Esophagus squamous epithelium (tissue), 4 donors: ENCODE data around the gene RNF13.

Source experiments
- POLR2A ChIP-seq, 4 donors: fragments of 450-650 bp; IDR thresholded peaks; one replicate each; pipeline ENCODE4 v1.6.1; 2017; ENCODE audit warnings: antibody characterized with exemption in 4 of 4, mild to moderate bottlenecking in 4 of 4, moderate library complexity in 3 of 4
- TF ChIP-seq, protein P1 (sequence below), 6 experiments: fragments of 450-650 bp in 4 of 6; fragments of 200-600 bp in 2 of 6; sonication (generic) in 2 of 6; IDR thresholded peaks; one replicate each; pipeline ENCODE4 v1.5.1; 2016 to 2019; ENCODE audit warnings: antibody characterized with exemption in 6 of 6, mild to moderate bottlenecking in 4 of 6, moderate library complexity in 4 of 6

DNA sequence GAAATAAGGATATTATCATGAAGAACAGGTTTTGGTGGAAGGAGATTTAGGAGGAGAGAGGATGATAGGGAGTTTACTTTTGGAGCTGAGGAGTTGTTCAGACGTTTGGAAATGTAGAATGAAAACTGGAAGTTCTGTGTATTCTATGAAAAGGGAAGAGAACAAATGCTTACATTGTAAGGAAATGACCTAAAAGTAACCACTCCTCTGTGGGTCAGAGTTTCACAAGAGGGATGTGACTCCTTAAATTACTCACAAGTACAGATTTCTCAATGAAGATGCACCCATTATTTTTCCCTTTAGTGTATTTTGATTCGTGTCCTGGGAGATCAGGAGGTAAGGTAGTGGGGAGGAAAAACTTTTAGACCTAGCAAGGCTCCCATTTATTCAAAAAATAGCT, 4.0 kb downstream of the RNF13 start:
- TF ChIP-seq POLR2A (IDR thresholded peaks at IDR 0.05), result peak in 1 of 4 donors; percentile 11
- TF ChIP-seq, protein P1, sequence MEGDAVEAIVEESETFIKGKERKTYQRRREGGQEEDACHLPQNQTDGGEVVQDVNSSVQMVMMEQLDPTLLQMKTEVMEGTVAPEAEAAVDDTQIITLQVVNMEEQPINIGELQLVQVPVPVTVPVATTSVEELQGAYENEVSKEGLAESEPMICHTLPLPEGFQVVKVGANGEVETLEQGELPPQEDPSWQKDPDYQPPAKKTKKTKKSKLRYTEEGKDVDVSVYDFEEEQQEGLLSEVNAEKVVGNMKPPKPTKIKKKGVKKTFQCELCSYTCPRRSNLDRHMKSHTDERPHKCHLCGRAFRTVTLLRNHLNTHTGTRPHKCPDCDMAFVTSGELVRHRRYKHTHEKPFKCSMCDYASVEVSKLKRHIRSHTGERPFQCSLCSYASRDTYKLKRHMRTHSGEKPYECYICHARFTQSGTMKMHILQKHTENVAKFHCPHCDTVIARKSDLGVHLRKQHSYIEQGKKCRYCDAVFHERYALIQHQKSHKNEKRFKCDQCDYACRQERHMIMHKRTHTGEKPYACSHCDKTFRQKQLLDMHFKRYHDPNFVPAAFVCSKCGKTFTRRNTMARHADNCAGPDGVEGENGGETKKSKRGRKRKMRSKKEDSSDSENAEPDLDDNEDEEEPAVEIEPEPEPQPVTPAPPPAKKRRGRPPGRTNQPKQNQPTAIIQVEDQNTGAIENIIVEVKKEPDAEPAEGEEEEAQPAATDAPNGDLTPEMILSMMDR (IDR thresholded peaks at IDR 0.05), result no peak
